EH (cell line): Measurements from ENCODE around the gene ZNF330.

ENCODE experiments used
- DNase-seq: peaks from one replicate; pipeline ENCODE4 v3.0.0-alpha.2; 2015; ENCODE audit warnings: low read depth

Gene ZNF330

DNA sequence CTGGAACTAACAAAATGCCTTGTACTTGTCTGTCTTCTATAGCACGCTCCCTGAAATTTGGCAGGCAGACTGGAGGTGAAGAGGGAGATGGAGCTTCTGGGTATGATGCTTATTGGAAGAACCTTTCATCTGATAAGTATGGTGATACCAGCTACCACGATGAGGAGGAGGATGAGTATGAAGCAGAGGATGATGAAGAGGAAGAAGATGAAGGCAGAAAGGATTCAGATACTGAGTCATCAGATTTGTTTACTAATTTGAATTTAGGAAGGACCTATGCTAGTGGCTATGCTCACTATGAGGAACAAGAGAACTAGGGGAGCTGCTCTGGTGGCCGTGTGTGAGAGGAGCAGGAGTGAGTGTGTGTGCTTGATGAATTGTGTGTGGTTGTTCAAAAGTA, 13.0 kb downstream of the ZNF330 start:
- no peak for DNase-seq

DNA sequence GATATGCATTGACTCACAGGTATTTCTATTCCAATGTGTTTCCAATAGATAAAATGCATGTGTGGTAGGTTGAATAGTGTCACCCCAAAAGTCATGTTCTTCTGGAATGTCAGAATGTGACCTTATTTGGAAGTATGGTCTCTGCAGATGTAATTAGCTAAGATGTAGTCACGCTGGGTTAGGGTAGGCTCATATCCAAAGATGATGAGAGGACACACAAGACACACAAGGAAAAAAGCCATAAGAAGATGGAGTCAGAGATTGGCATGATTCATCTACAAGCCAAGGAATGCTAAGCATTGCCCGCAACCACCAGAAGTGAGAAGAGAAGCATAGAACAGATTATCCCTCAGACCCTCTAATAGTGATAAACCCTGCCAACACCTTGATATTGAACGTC, 17.5 kb downstream of the ZNF330 start:
- DNase-seq = peak; percentile 73

DNA sequence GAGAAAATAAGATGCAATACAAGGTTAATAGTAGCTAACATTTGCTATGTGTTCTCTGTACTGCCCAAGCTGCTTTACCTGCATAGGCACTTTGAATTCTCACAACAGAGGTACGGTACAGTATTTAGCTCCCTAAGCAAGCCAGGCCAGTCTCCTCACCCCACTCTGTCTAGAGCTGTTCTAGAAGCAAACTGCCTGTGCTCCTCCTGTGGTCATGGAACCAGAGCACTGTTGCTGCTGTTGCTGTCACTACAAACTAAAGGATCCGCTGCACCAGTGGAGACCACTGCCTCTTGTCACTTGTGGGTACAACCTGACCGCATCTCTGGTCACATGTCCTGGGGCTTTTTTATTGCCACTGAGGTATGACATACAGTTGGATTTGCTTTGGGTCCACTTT, 19.6 kb downstream of the ZNF330 start:
- DNase-seq = no peak

DNA sequence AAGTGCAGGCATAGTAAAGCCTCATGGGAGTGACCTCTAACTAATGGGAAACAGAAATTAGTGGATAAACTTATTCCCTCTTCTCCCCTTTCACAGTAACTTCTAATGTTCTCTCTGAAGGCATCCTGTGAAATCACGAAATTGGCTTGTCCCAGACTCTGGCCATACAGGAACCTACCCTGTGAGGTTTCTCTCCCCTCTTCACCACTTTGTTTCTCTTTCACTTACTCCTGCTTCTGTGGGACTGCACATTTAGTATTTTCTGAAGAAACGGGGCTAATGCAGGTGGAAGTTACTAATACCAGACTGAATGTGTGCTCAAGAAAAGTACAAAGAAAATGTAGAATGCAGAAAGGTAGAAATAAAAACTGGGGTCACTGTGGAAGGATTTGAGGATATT, 20.0 kb downstream of the ZNF330 start:
- no peak for DNase-seq

DNA sequence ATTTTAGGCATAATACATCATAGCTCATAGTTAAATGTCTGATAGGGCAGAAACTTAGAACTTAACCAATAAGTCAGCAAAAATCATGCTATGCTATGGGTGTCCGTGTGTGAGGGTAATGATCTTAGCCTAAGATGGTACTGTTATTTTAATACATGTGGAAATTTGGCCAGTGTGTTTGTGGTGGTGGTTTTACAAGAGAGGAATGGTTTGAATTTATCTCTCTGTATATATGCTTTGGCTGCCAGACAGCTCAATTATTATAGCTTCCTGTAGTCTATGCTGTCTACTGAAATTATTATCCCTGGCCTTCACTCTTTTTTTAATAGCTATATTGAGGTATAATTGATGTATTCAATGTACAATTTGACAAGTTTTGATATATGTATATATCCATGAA, 21.3 kb downstream of the ZNF330 start:
- DNase-seq = peak; percentile 67

DNA sequence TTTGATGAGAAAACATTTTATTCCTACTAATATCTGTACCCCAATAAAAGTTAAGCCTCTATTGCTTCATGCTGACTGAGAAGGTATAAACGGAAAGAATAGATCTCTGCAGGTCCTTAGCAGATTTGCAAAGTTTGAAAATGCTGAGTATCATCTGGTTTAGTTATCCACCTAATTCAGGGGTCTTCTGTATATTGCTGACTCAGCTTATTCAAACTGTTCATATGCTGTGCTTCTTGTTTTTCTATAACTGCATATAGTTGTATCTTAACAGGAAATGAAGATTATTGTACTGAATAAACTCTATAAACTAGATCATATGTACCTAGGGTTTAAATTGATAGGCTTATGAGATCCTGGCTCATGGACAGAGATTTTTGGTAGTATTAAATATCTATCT, 23.7 kb downstream of the ZNF330 start:
- DNase-seq = no peak

DNA sequence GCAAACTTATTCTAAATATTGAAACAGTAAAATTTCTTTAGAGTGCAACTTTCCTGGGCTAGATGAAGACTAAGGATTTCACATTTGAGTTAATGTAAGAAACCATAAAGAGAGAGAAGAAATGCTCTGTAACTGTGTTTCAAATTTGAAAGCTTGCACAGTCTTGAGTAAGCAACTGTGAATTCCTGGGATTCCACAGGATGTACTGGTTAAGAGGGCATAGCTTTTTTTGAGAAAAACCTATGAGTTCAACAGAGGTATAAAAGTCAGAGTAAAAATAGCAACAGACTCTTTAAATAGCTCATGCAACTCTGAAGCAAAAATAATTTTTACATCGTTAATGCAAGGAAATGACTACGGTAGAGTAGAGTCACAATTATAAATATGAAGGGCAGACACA, 25.5 kb downstream of the ZNF330 start:
- peak; percentile 85 for DNase-seq

DNA sequence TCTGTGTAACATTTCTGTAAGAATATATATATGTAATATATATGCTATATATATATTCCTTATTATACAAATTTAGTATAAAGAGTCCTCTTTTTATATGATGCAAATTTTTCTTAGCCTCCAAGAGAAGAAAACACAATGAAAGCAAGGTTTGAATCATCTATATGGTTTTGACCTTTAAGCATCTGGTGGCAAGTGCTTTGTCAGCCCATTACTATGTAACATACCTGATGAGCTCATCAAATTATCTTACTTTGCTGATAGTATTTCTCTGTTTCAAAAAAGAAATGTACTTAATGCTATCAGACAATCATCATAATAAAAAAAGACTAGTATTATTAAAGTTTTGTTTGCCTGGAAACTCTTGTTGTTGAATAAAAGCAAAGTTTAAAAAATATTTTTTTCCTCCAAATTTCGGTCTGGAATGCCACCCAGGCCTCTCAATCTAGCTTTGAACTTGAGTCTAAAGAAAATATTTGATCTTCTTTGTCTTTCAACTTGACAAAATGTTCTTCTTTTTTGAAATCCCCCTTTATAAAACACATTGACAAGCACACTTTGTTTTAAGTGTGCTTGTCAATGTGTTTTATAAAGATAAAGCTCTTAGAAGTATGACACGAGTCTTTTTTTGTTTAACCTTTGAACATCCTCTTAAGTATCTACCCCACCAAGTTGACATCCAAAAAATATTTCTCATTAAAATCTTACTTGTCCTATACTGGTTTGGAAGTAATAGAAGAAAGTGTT, 26.2 kb downstream of the ZNF330 start:
- DNase-seq = peak; percentile 34

DNA sequence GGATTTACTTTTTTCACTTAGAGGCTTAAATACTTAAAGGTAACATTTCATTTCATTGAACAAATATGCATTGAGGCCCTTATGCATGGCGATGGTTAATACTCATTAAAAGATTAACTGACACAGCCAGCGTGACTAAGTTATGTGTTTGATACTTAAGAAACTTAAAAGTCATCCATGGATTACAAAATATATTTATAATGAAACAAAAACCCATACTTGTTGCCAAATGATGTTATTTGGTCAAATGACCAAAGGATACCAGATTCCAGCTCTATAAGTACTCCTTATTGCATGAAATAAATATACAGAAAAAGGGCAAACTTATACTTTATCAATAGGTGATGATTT, 26.7 kb downstream of the ZNF330 start:
- DNase-seq = no peak

DNA sequence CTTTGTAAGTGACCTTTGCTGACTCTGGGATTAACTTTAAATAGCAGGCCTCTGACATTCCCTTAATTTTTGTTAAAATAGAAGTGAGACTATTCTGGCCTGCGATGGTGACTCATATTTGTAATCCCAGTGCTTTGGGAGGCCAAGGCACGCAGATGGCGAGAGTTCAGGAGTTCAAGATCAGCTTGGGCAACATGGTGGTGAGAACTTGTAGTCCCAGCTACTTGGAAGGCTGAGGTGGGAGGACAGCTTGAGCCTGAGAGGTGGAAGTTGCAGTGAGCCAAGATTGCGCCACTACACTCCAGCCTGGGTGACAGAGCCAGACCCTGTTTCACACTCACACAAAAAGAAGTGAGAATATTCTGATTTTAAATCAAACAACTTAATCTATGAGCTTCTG, 27.3 kb downstream of the ZNF330 start:
- DNase-seq = peak; percentile 72

DNA sequence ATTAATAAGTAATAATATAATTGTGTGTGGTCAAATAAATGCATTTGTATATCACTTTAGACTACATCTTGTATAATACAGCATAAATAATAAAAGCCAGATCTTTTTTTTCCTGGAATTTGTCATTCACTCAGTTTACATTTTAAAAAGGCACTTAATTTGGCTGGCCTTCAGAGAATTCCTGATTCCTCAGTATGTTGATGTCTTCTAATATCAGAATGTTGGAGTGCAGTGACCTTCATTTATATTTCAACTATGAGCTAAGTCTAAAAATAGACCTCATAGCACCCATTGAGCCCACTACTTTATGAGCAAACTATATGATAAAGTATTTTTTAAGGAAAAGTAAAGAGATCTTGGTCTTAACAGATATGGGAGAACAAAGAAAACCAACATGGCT, 27.8 kb downstream of the ZNF330 start:
- peak; percentile 28 for DNase-seq

DNA sequence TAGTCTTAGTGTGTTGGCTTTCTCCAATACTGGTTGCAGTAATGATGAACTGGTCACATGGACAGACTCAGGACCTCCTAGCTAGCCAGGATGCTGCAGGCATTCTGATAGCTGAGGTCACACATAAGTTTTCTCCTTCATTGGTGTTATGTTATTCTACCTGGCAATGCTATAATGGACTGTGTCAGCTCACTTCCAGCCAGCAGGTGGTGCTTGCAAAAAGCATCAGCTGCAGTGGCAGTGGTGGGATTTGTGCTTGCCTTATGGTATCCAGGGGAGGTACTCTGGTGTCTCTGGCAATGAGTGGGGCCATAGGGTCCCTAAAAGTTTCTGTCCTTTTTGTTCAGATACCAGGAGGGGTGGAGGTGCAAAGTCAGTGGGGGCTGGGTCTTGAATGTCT, 33.6 kb downstream of the ZNF330 start:
- no peak for DNase-seq

DNA sequence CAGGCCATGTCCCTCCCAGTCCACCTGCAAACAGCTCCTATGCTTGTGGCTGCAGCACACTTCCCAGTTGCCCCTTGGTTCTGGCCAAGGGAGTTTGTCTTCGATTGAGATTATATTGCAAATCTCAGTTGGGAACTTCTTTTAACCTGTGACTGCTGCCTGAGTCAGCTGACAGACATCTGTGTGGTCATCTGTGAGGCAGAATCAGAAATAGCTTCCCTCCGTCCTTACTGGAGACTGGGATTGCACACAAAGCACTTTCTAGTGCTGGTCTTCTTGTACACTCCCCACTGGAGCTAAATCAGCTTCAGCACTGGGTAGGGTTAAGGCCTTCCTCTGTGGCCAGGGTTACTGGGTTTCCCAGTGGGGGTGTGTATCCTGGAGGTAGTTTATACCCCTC, 34.3 kb downstream of the ZNF330 start:
- peak; percentile 34 for DNase-seq

DNA sequence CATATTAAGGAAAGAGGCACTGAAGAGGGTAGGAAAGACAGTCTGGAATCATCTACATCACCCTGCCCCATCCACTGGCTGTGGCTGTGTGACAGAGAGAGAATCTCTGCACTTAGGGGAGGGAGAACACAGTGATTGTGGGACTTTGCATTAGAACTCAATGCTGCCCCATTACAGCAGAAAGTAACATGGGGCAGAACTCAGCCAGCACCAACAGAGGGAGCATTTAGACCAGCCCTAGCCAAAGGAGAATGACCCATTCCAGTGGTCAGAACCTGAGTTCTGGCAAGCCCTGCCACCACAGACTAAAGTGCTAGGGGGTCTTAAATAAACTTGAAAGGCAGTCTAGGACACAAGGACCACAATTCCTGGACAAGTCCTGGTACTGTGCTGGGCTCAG, 37.9 kb downstream of the ZNF330 start:
- no peak for DNase-seq

DNA sequence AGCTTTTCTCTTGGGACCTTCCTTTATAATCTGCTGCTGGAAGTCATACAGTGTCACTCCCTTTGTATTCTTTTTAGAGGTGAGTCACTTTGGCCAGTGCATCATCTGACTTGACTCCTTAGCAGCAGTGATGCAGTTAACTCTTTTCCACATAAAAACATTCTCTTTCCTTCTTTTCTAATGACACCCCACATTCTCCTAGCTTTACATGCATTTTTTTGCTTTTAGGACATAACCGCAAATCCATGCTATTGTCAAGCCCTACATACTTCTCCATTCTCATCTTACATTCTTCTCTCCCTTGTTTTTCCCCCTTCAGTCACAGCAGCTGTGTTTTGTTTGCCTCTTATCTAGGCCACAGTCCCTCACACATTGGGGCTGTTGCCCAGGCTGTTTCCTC, 55.1 kb downstream of the ZNF330 start:
- DNase-seq = peak; percentile 95

DNA sequence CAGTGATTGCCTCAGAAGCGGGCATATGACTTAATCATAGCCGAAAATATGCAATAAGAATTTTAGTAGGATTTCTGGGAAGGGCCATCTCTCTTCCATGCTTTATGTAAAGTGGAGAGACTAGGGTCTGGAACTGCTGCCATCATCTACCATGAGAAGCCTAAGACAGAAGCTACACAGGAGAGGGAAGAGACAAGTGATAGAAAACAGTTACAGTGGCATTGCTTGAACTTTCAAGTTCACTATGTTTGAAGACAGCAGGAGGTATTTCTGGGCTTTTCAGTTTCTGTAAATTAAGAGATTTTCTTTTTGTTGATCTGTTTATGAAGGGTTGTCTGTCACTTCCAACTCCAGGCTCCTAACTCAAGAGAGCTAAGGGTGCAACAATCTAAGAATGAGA, 62.5 kb downstream of the ZNF330 start:
- no peak for DNase-seq

DNA sequence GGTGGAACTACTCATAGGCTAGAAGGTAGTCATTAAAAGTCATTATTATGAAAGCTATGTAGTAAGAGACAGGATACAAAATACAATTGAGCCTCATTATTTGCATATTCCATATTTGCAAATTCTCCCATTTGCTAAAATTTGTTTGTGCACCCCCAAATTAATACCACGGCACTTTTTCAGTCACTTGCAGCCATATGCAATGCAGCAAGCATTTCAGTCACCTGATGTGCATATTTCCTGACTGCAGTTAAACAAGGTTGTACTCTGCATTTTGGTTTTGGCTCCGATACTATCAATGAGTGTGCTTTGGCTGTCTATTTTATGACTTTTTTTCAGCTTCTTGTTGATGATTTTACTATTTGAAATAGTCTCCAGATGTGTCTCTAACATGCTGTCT, 62.9 kb downstream of the ZNF330 start:
- no peak for DNase-seq
